ENCODE data around the gene ARPP21. TPM values are rescaled to one million over a fixed set of nuclear protein-coding genes. Genes with fewer than 3 reads are reported as not detected.

The ARPP21 gene
- total RNA-seq, 1 donor from 2014 or later: not detected

- Histone ChIP-seq H3K4me3 (no peak overlapping the region), H3K4me1 (no peaks in the 10 kb centered on the region), H3K36me3 (no peaks in the 10 kb centered on the region), H3K27ac (no peak overlapping the region), H3K27me3 (no peaks in the 10 kb centered on the region), H3K9me3 (no peaks in the 10 kb centered on the region)
- TF ChIP-seq CTCF (IDR thresholded peaks at IDR 0.05): no peak
- ATAC-seq: no peak
- intact Hi-C loops (cut with DNase I): no loop called here
- no peak for DNase-seq
Observed at GRCh38 chr3:35773417-35773816, 134.1 kb downstream of the ARPP21 start.

GRCh38 chr3:35776346-35776745 is 137.0 kb downstream of the ARPP21 start:
- H3K36me3 ChIP-seq: no peaks in the 10 kb centered on the region
- intact Hi-C loops (cut with DNase I): no loop called here

GRCh38 chr3:35777065-35777464 is 137.7 kb downstream of the ARPP21 start:
- no peak overlapping the region for H3K27ac ChIP-seq
- H3K4me3 ChIP-seq: no peak overlapping the region
- no peak for TF ChIP-seq CTCF (IDR thresholded peaks at IDR 0.05)
- H3K9me3 ChIP-seq: no peaks in the 10 kb centered on the region
- no peaks in the 10 kb centered on the region for H3K36me3 ChIP-seq
- no peaks in the 10 kb centered on the region for H3K27me3 ChIP-seq
- H3K4me1 ChIP-seq: no peaks in the 10 kb centered on the region
- ATAC-seq (no peak), DNase-seq (no peak)
- intact Hi-C loops (cut with DNase I): no loop called here

More at GRCh38 chr3:35776346-35776745, 137.0 kb downstream of the ARPP21 start:
- H3K27ac ChIP-seq: no peak overlapping the region
- H3K4me3 ChIP-seq: no peak overlapping the region
- TF ChIP-seq CTCF (IDR thresholded peaks at IDR 0.05): no peak
- H3K4me1 ChIP-seq: no peaks in the 10 kb centered on the region
- ATAC-seq (no peak), DNase-seq (no peak)
- H3K9me3 ChIP-seq: no peaks in the 10 kb centered on the region
- H3K27me3 ChIP-seq: no peaks in the 10 kb centered on the region

GRCh38 chr3:35777563-35778554 is 138.5 kb downstream of the ARPP21 start:
- no peaks in the 10 kb centered on the region for H3K4me1 ChIP-seq
- H3K4me3 ChIP-seq: no peak overlapping the region
- H3K36me3 ChIP-seq: no peaks in the 10 kb centered on the region
- no peaks in the 10 kb centered on the region for H3K9me3 ChIP-seq
- intact Hi-C loops (cut with DNase I): no loop called here
- H3K27ac ChIP-seq: no peak overlapping the region
- no peak for DNase-seq
- ATAC-seq: no peak
- TF ChIP-seq CTCF (IDR thresholded peaks at IDR 0.05): no peak
- no peaks in the 10 kb centered on the region for H3K27me3 ChIP-seq

GRCh38 chr3:35779611-35780010 is 140.3 kb downstream of the ARPP21 start:
- H3K27me3 ChIP-seq: no peaks in the 10 kb centered on the region
- no peak for TF ChIP-seq CTCF (IDR thresholded peaks at IDR 0.05)
- H3K27ac ChIP-seq: no peak overlapping the region
- no peak for DNase-seq
- H3K36me3 ChIP-seq: no peaks in the 10 kb centered on the region
- no peak for ATAC-seq
- H3K9me3 ChIP-seq: no peaks in the 10 kb centered on the region
- intact Hi-C loops (cut with DNase I): no loop called here
- no peak overlapping the region for H3K4me3 ChIP-seq
- no peaks in the 10 kb centered on the region for H3K4me1 ChIP-seq
